BE2C (cell line): ENCODE measurements around the gene PKHD1.

Experiments
- DNase-seq: peaks from one replicate; pipeline ENCODE4 v3.0.0-alpha.2; 2020
- H3K27me3 ChIP-seq: fragments of 250-450 bp; sonication (Bioruptor Pico); 2 replicates; pipeline ENCODE4 v1.5.1; 2020; ENCODE audit warnings: mild to moderate bottlenecking
- H3K36me3 ChIP-seq: fragments of 250-450 bp; sonication (Bioruptor Pico); 2 replicates; pipeline ENCODE4 v1.5.1; 2020; ENCODE audit warnings: mild to moderate bottlenecking
- H3K4me1 ChIP-seq: fragments of 250-450 bp; sonication (Bioruptor Pico); 2 replicates; pipeline ENCODE4 v1.5.1; 2020
- H3K4me3 ChIP-seq: 2 replicates; pipeline ENCODE4 v1.5.1; 2011; ENCODE audit warnings: low read depth, low read length
- H3K9me3 ChIP-seq: fragments of 250-450 bp; sonication (Bioruptor Pico); 2 replicates; pipeline ENCODE4 v1.5.1; 2020
- CTCF ChIP-seq: IDR thresholded peaks from 2 replicates; pipeline ENCODE4 v1.5.1; 2012; ENCODE audit warnings: mild to moderate bottlenecking, low read depth, low read length

Gene PKHD1

DNA sequence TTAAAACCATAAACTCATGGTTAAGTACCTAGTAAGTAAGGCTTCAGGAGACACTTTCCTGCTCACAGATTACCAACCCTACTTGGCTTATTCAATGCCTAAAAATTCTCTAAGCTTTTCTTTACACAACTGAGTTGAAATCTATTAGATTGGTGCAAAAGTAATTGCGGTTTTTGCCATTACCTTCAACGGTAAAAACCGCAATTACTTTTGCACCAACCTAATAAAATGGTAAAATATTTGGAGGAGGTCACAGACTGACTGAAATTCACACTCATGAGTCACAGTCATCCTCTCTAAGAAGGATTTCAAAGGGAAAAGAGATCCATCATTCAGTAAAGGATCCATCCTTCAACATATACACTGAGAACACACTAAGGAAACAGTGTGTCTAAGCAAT is 25.9 kb downstream of the PKHD1 start:
- TF ChIP-seq CTCF = no peak

GRCh38 chr6:52059821-52060220 is 27.6 kb downstream of the PKHD1 start:
- TF ChIP-seq CTCF = no peak

More for the DNA sequence above, 25.9 kb downstream of the PKHD1 start:
- Histone ChIP-seq H3K36me3 (no peaks in the 10 kb centered on the region), H3K27me3 (peaks cover 5% of the 10 kb centered on the region), H3K4me3 (no peak overlapping the region), H3K9me3 (no peaks in the 10 kb centered on the region), H3K4me1 (no peaks in the 10 kb centered on the region)
- no peak for DNase-seq

GRCh38 chr6:52055451-52055850 is 32.0 kb downstream of the PKHD1 start:
- TF ChIP-seq CTCF = no peak
- no peak overlapping the region for H3K4me3 ChIP-seq
- no peaks in the 10 kb centered on the region for H3K4me1 ChIP-seq
- H3K36me3 ChIP-seq = no peaks in the 10 kb centered on the region
- no peaks in the 10 kb centered on the region for H3K27me3 ChIP-seq
- DNase-seq = no peak
- no peaks in the 10 kb centered on the region for H3K9me3 ChIP-seq

More at GRCh38 chr6:52059821-52060220, 27.6 kb downstream of the PKHD1 start:
- H3K4me1 ChIP-seq = no peaks in the 10 kb centered on the region
- H3K36me3 ChIP-seq = no peaks in the 10 kb centered on the region
- no peak for DNase-seq
- H3K27me3 ChIP-seq = no peaks in the 10 kb centered on the region; the same call in 1 of the 2 replicates
- H3K4me3 ChIP-seq = no peak overlapping the region
- no peaks in the 10 kb centered on the region for H3K9me3 ChIP-seq

DNA sequence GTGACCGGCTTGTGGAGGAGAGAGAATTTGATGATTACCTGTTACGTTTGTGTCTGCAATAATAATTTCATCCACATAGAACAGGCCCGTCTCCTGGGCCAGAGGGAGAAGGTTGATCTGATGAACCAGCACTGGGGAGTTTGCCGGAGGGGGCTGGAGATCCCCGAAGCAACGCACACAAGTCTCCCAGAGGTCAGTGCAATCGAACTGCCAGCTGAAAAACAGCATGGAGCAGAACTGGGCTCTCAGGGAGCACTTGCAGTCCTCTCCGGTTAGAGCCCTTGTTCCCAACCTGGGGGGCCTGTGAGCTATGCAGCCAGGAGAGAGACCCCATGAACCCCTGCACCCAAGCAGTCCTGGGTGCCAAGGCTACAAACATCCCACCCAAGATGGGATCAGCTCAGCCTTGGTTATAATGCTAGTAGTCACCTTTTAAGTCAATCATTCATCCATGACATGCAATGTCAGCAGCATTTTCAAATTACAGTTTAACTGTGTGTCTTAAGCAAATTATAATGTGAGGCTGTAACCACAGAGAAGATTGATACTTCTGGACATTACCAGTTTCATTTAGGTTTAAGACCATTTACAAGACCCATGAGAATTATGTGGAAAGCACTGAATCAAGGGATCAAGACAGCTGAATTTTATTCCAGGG is 34.2 kb downstream of the PKHD1 start:
- no peaks in the 10 kb centered on the region for H3K27me3 ChIP-seq
- H3K4me1 ChIP-seq = no peaks in the 10 kb centered on the region
- H3K36me3 ChIP-seq = no peaks in the 10 kb centered on the region
- H3K4me3 ChIP-seq = no peak overlapping the region
- no peak for TF ChIP-seq CTCF
- DNase-seq = no peak
- H3K9me3 ChIP-seq = no peaks in the 10 kb centered on the region

GRCh38 chr6:52050051-52050405 is 37.4 kb downstream of the PKHD1 start:
- Histone ChIP-seq H3K4me3 (no peak overlapping the region), H3K36me3 (no peaks in the 10 kb centered on the region), H3K27me3 (no peaks in the 10 kb centered on the region), H3K9me3 (no peaks in the 10 kb centered on the region), H3K4me1 (no peaks in the 10 kb centered on the region)
- no peak for DNase-seq
- TF ChIP-seq CTCF = no peak

DNA sequence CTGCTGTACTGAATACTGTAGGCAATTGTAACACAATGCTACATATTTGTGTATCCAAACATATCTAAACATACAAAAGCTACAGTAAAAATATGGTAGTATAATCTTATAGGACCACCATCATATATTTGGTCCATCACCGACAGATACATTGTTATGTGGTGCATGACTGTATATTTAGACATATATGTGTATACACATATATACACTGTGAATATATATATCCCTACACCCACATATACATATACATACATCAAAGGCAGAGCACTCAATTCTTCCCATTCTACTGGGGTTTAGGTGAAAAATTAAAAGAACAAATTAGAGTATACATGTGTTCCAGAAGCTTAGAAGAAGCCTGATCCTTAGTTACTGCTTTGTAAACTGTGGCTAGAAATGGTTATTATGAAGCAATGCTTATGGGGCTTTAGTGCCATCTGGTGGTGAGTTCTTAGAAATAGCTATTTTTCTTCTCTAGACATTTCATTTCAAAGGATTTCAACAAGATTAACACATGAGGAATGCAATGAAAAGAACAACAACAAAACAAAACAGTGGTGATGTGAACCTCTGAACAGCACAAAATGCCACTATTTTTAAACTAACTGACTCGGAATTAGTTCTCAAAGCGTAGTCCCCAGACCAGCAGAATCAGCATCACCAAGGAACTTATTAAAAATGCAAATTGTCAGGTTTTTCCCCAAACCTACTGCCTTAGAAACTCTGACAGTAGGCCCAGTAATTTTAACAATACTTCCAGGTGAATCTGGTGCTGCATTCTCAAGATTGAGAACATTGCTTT is 38.0 kb downstream of the PKHD1 start:
- Histone ChIP-seq H3K4me1 (no peaks in the 10 kb centered on the region), H3K36me3 (no peaks in the 10 kb centered on the region), H3K27me3 (no peaks in the 10 kb centered on the region), H3K4me3 (no peak overlapping the region), H3K9me3 (no peaks in the 10 kb centered on the region)
- peak; percentile 78 for TF ChIP-seq CTCF
- DNase-seq = peak; percentile 32
